Measurements from ENCODE around the gene COL4A2. TPM values are rescaled to one million over a fixed set of nuclear protein-coding genes. Genes with fewer than 3 reads are reported as not detected.

COL4A2 gene
- total and polyA plus RNA-seq, 2 donors (not counting 1 experiment from before 2014, with no cell fraction given), result 0.17 TPM; not detected in 1

GRCh38 chr13:110541526-110541920 is 234.4 kb downstream of the COL4A2 start:
- Histone ChIP-seq H3K9ac (ENCODE audit: low read length) (no peak overlapping the region), H3K4me3 (ENCODE audit: control extremely low read depth in 1 of 5, extremely low read depth in 1 of 5, insufficient read depth in 1 of 5, low read depth in 2 of 5, low read length in 4 of 5) (no peak overlapping the region), H3K27ac (ENCODE audit: low read length in 2 of 2) (no peak overlapping the region), H3K27me3 (replicated peaks in 1 of 4; ENCODE audit: control extremely low read depth in 1 of 4, control insufficient read depth in 3 of 4, insufficient read depth in 4 of 4, low read length in 3 of 4) (no peaks in the 10 kb centered on the region), H3K79me2 (ENCODE audit: control insufficient read depth, insufficient read depth, low read length) (no peaks in the 10 kb centered on the region), H3K9me3 (ENCODE audit: control extremely low read depth in 1 of 3, control insufficient read depth in 2 of 3, insufficient read depth in 1 of 3, low read length in 2 of 3) (peaks cover 0 to 4% (median 0%) of the 10 kb centered on the region in 3 donors), H2AFZ (ENCODE audit: insufficient read depth, low read depth, low read length, poor library complexity, severe bottlenecking) (no peak overlapping the region), H3K4me1 (ENCODE audit: control insufficient read depth in 2 of 2, insufficient read depth in 2 of 2, low read length in 2 of 2) (peaks cover 13 to 14% of the 10 kb centered on the region in 2 donors), H3K36me3 (replicated peaks in 1 of 2; ENCODE audit: control extremely low read depth in 1 of 2, control insufficient read depth in 1 of 2, extremely low read depth in 1 of 2, insufficient read depth in 2 of 2, low read length in 1 of 2) (no peaks in the 10 kb centered on the region), H3K4me2 (replicated peaks; ENCODE audit: low read depth, low read length, poor library complexity, severe bottlenecking) (no peak overlapping the region), H4K20me1 (ENCODE audit: control insufficient read depth, insufficient read depth, low read length, poor library complexity, severe bottlenecking) (no peaks in the 10 kb centered on the region)
- no peak for ATAC-seq (ENCODE audit: low read depth)
- ChIA-PET POLR2A (no interaction called here), CTCF (interaction anchor here (0.7 kb wide), 1 partner anchor 36 kb away, joined by 3 read pairs; no protein-coding TSS in a partner anchor)
- H3K27ac Mint-ChIP-seq, result no peak overlapping the region
- intact Hi-C loops (cut with micrococcal nuclease), result no loop called here
- H3K4me3 Mint-ChIP-seq, result no peak overlapping the region
- H3K9me3 Mint-ChIP-seq (ENCODE audit: insufficient read depth), result peaks cover 2% of the 10 kb centered on the region
- DNase-seq, result no peak
- no peaks in the 10 kb centered on the region for H3K27me3 Mint-ChIP-seq
- WGBS (ENCODE audit: insufficient coverage), result 94% methylated on average over 4 of the region's 4 CpGs
- H3K4me1 Mint-ChIP-seq, result peaks cover 20% of the 10 kb centered on the region
- TF ChIP-seq, protein P1, sequence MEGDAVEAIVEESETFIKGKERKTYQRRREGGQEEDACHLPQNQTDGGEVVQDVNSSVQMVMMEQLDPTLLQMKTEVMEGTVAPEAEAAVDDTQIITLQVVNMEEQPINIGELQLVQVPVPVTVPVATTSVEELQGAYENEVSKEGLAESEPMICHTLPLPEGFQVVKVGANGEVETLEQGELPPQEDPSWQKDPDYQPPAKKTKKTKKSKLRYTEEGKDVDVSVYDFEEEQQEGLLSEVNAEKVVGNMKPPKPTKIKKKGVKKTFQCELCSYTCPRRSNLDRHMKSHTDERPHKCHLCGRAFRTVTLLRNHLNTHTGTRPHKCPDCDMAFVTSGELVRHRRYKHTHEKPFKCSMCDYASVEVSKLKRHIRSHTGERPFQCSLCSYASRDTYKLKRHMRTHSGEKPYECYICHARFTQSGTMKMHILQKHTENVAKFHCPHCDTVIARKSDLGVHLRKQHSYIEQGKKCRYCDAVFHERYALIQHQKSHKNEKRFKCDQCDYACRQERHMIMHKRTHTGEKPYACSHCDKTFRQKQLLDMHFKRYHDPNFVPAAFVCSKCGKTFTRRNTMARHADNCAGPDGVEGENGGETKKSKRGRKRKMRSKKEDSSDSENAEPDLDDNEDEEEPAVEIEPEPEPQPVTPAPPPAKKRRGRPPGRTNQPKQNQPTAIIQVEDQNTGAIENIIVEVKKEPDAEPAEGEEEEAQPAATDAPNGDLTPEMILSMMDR (IDR thresholded peaks at IDR 0.05), result no peak
- TF ChIP-seq EZH2 (IDR thresholded peaks at IDR 0.05; ENCODE audit: borderline replicate concordance, insufficient read depth, low read depth, low read length, poor library complexity, severe bottlenecking), result no peak

- H2AFZ ChIP-seq (ENCODE audit: insufficient read depth, low read depth, low read length, poor library complexity, severe bottlenecking), result no peak overlapping the region
- H3K27me3 ChIP-seq (replicated peaks in 1 of 4; ENCODE audit: control extremely low read depth in 1 of 4, control insufficient read depth in 3 of 4, insufficient read depth in 4 of 4, low read length in 3 of 4), result no peaks in the 10 kb centered on the region
- Mint-ChIP-seq H3K9me3 (ENCODE audit: insufficient read depth) (peaks cover 2% of the 10 kb centered on the region), H3K4me1 (peaks cover 17% of the 10 kb centered on the region), H3K27me3 (no peaks in the 10 kb centered on the region), H3K27ac (no peak overlapping the region), H3K4me3 (no peak overlapping the region)
- H3K4me1 ChIP-seq (ENCODE audit: control insufficient read depth in 2 of 2, insufficient read depth in 2 of 2, low read length in 2 of 2), result peaks cover 9 to 10% of the 10 kb centered on the region in 2 donors
- no peak overlapping the region for H3K4me3 ChIP-seq (ENCODE audit: control extremely low read depth in 1 of 5, extremely low read depth in 1 of 5, insufficient read depth in 1 of 5, low read depth in 2 of 5, low read length in 4 of 5)
- CTCF ChIA-PET, result no interaction called here
- intact Hi-C loops (cut with micrococcal nuclease), result no loop called here
- POLR2A ChIA-PET, result no interaction called here
- no peak overlapping the region for H3K4me2 ChIP-seq (replicated peaks; ENCODE audit: low read depth, low read length, poor library complexity, severe bottlenecking)
- no peaks in the 10 kb centered on the region for H3K36me3 ChIP-seq (replicated peaks in 1 of 2; ENCODE audit: control extremely low read depth in 1 of 2, control insufficient read depth in 1 of 2, extremely low read depth in 1 of 2, insufficient read depth in 2 of 2, low read length in 1 of 2)
- WGBS (ENCODE audit: insufficient coverage), result 88% methylated on average over 1 of the region's 6 CpGs
- peaks cover 0 to 4% (median 0%) of the 10 kb centered on the region in 3 donors for H3K9me3 ChIP-seq (ENCODE audit: control extremely low read depth in 1 of 3, control insufficient read depth in 2 of 3, insufficient read depth in 1 of 3, low read length in 2 of 3)
- H4K20me1 ChIP-seq (ENCODE audit: control insufficient read depth, insufficient read depth, low read length, poor library complexity, severe bottlenecking), result no peaks in the 10 kb centered on the region
- H3K27ac ChIP-seq (ENCODE audit: low read length in 2 of 2), result no peak overlapping the region
- no peak overlapping the region for H3K9ac ChIP-seq (ENCODE audit: low read length)
- TF ChIP-seq, protein P1 (IDR thresholded peaks at IDR 0.05), result no peak
- TF ChIP-seq EZH2 (IDR thresholded peaks at IDR 0.05; ENCODE audit: borderline replicate concordance, insufficient read depth, low read depth, low read length, poor library complexity, severe bottlenecking), result no peak
- no peaks in the 10 kb centered on the region for H3K79me2 ChIP-seq (ENCODE audit: control insufficient read depth, insufficient read depth, low read length)
- ATAC-seq (ENCODE audit: low read depth), result no peak
- DNase-seq, result no peak
These were observed 235.2 kb downstream of the COL4A2 start for GRCh38 chr13:110542169-110542796.

All from B cell (primary cell).